Fibroblast of the conjunctiva (primary cell): ENCODE results near the gene TSFM.
A peak's percentile ranks its signal among the peaks of the same experiment; 100 is the strongest.

Source experiments
- DNase-seq: peaks from one replicate; pipeline ENCODE4 v3.0.0-alpha.2; 2010; ENCODE audit warnings: low read depth

Gene TSFM

GRCh38 chr12:57746025-57746424 lies 36.6 kb upstream of the TSFM start:
- no peak for DNase-seq

GRCh38 chr12:57749061-57749460 lies 33.5 kb upstream of the TSFM start:
- no peak for DNase-seq

DNA sequence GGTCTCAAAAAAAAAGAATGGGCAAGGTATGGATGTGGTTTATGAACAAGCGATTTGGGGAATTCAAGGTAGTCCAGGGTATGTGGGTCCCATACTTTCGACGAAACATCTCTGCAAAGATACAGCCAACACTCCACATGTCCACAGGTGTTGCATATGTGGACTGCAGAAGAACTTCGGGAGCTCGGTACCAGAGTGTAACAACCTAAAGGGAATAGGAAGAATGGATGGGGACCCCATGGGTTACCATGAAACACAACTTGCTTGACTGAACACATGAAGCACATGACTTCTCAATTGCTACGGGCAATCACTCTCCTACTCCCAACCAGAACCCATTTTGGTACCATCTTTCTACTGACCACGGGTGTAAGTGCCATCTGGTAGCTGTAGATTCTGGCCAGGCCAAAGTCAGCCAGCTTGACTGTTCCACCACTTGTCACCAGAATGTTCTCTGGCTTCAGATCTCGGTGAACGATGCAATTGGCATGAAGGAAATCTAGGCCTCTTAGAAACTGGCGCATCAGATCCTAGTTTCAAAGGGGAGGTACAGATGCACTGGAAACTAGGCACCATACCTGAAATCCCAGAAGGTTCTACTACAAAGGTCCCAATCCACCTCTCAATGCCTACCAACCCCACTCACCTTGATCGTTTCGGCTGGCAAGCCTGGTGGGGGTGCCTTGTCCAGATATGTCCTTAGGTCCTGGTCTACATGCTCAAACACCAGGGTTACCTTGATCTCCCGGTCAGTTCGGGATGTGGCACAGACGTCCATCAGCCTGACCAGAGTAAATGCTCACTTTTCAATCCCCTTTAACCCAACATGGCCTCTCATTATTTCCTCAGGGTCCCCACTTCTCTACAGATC lies 31.8 kb upstream of the TSFM start:
- DNase-seq, result no peak

DNA sequence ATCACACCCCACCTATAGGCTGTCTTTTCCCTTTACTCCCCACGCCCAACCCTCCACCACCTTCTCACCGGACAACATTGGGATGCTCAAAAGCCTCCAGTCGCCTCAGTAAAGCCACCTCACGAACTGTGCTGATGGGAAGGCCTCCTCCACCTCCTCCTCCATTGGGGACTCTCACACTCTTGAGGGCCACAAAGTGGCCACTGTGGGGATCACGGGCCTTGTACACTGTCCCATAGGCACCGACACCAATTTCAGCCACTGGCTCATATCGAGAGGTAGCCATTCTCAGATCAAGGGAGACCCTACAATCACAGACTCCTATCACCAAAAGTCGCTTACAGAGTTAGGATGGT lies 31.2 kb upstream of the TSFM start:
- DNase-seq, result no peak

DNA sequence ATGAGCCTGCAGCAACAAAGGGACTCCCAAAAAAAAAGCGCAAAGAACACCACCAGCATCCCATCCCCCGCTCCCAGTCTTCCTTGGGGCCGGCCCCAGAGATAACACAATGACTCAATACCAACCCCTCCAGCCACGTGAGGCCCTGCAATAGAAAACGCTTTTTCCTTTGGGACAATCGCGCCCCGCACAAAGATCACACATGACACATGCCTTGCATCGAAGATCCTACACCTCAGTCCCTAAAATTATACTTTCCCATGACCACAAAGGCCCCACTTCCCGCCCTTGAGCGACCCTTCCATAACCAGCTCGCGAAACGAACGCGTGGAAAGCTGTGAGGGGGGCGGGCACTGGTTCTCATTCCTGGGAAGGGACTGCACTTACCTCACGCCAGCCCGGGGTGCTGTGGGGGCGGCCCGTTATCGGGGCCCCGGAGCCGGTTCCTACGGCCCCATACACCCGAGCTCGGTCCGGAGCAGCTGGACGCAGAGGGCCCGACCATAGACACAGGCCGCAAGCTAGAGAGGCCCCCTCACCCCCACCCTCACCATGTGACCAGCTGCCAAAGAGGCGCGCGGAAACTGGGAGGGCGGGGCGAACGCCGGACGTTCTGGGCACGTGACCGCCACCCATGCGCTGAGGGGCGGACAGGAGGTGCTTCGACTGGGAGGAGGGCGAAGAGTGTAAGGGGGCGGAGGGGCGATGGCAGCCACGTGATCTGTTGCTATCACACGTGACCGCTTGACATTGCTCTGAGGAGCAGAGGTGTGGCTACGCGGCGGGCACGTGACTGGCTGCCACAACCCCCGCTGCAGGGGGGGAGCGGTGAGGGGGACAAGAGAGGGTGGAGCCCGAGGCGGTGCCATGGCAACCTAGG lies 30.6 kb upstream of the TSFM start, which contains the start of gene CDK4:
TSS of gene CDK4 (minus strand) at position 523 of the 880 bp plus-strand sequence. CDS start 593 bp downstream, outside the sequence.
- DNase-seq, result peak; percentile 100

GRCh38 chr12:57752668-57753000 lies 30.0 kb upstream of the TSFM start:
- no peak for DNase-seq

GRCh38 chr12:57753756-57754337 lies 28.7 kb upstream of the TSFM start:
- DNase-seq, result no peak

- no peak for DNase-seq
These were observed 28.0 kb upstream of the TSFM start, which contains the start of gene MARCHF9 for GRCh38 chr12:57754411-57755193. TSS of gene MARCHF9 (plus strand) at chr12:57755103. CDS start at chr12:57755529, 426 bp downstream.

DNA sequence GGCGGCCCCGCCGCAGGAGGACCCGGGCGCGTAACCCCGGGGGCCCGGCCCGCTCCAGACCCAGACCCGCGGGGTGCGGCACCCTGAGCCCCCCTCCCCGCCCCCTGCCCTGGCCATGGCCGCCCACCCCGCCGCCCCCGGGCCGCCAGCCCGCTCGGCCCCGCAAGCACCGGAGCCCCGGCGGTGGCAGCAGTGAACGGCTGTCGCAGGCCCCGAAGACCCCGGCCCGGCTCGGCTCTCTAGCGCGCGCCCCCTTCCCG lies 27.5 kb upstream of the TSFM start:
- DNase-seq, result no peak

- no peak for DNase-seq
These were observed 26.9 kb upstream of the TSFM start for GRCh38 chr12:57755454-57756372.

DNA sequence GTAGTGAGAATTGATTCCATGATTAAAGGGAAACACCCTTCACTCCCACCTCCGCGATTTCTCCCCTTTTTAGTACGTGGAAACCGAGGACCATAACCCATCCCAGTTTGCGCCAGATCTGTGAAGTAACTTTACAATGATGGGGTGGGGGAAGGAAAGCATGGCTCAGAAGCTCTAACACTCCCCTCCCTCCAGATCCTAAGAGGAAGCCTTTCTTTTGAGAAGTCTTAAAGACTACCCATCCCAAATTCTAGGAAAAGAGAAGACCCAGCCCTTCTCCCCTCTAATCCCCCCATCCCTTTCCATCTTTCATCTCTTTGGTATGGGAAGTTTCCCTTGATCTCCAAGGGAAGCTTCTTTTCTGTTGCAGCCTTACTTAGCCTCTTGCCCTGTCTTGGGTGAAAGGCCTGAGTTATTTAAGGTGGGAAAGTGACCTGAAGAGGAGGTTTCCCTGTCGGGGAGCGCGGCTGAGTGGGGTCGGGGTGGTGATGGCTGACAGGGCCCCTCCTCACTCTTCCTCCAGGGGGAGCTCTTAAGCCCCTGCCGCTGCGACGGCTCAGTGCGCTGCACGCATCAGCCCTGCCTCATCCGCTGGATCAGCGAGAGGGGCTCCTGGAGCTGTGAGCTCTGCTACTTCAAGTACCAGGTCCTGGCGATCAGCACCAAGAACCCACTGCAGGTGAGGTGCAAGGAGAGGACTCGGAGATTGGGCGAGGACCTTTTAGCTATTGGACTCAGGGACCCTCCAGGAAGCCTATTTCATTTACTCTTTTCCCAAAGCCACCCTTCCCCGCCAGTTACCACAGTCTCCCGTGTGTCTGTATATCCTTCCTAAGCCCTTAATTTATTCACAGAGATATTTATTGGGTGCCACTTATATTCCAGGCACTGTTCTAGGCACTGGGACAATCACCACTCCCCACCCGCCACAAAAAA lies 25.9 kb upstream of the TSFM start:
- no peak for DNase-seq

GRCh38 chr12:57757771-57758170 lies 24.8 kb upstream of the TSFM start:
- DNase-seq, result no peak

DNA sequence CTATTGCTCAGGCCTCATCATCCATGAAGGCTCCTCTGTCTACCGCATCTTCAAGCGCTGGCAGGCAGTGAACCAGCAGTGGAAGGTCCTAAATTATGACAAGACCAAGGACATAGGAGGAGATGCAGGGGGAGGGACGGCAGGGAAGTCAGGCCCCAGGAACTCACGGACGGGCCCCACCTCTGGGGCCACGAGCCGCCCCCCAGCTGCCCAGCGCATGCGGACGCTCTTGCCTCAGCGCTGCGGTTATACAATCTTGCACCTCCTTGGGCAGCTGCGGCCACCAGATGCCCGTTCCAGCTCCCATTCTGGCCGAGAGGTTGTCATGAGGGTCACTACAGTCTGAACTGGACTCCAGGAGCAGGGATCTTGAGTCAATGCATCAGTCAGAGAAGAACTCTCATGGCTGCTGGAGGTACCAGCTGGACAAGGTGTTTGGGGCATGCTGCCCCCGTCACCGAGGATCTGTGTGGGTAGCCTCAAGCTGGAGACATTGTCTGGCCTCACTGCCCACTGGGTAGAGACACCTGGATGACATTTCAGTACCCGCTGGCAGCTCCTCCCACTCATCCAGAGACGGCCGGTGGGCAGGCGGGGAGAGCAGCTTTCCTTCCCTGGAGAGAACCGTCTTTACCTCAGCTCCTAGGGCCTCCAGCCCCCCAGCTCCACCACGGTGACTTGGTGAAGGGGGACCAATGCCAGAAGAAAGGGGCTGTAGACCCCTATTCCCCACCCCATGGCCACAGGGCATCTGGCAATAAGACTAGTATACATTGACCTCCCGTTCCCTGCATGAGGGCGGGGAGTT lies 23.8 kb upstream of the TSFM start:
- DNase-seq, result no peak

- no peak for DNase-seq
These were observed 23.1 kb upstream of the TSFM start for GRCh38 chr12:57759360-57759980.

DNA sequence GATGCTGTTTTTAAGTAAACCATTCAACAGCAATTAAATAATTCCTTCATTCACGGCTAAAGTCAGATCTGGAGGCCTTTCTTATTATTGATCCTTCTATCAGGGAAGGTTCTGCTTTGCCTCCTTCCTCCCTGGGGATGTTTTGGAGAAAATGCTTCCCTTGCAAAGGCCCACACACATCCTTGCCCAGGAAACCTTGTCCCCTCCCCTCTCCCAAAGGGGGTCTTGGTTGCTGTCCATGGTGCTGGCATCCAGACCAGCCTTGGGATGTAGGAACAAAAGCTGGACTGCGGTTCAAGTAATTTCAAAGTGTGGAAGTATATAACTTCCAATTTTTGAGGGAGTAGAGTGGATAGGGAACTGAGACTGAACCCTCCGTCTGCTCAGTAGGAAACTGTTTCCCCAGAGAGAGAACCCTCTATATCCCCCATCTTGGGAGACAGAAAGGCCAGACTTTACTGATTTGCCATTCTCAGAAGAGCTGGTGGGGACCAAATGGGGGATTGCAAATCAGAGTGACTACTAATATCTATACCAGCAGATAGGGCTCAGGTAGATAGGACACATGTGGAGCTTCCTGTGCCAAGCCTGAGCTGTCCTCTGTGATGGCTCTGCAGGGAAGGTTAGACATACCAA lies 22.1 kb upstream of the TSFM start:
- DNase-seq, result no peak

GRCh38 chr12:57761391-57761998 lies 21.1 kb upstream of the TSFM start:
- DNase-seq, result no peak

- DNase-seq, result no peak
These were observed 20.1 kb upstream of the TSFM start for GRCh38 chr12:57762463-57762862.
